IMR-90 (cell line): ENCODE data around the gene GGPS1. TPM values are rescaled to one million over a fixed set of nuclear protein-coding genes. Genes with fewer than 3 reads are reported as not detected.

Experiments used
- ATAC-seq: fragments of 200-7000 bp; cut with Tn5 transposase; 2 replicates; pipeline ENCODE4 v1.9.1; 2020; ENCODE audit warnings: low read depth, mild to moderate bottlenecking, moderate library complexity
- BruUV-seq: library from RNA; stranded (reverse); fragments of 400-500 nt; replicated peaks from 2 replicates; lab custom pipeline; 2021; lab: Mats Ljungman, UMichigan
- CTCF ChIA-PET: fragments of 300-600 bp; formaldehyde crosslinking; extraction: SDS; loops from one replicate; lab custom pipeline; 2021; ENCODE audit warnings: antibody characterized with exemption; lab: Yijun Ruan, JAX
- POLR2A ChIA-PET: fragments of 300-600 bp; sonication (Branson Sonifier 250); formaldehyde crosslinking; loops from one replicate; lab custom pipeline; 2022; ENCODE audit warnings: antibody characterized with exemption; ENCODE audit not compliant: unreplicated experiment; lab: Charles Lee
- DNase-seq: peaks from one replicate; pipeline ENCODE4 v3.0.0; 2013
- H2AFZ ChIP-seq: replicated peaks from 2 replicates; pipeline ENCODE3; 2013; ENCODE audit warnings: low read length, mild to moderate bottlenecking; ENCODE audit not compliant: poor library complexity
- H2AK5ac ChIP-seq: 2 replicates; pipeline ENCODE4 v1.6.1; 2013; ENCODE audit warnings: low read depth, low read length, inconsistent platforms
- H2AK9ac ChIP-seq: replicated peaks from 2 replicates; pipeline ENCODE3; 2013; ENCODE audit warnings: mild to moderate bottlenecking, low read depth, low read length, moderate library complexity; ENCODE audit not compliant: poor library complexity
- H2BK120ac ChIP-seq: 2 replicates; pipeline ENCODE4 v1.6.1; 2013; ENCODE audit warnings: low read depth, low read length, inconsistent platforms
- H2BK15ac ChIP-seq: 3 replicates; pipeline ENCODE4 v1.6.1; 2013; ENCODE audit warnings: low read depth, low read length, inconsistent platforms
- H2BK20ac ChIP-seq: 2 replicates; pipeline ENCODE4 v1.6.1; 2013; ENCODE audit warnings: low read depth, mild to moderate bottlenecking, inconsistent platforms, low read length, moderate library complexity
- H2BK5ac ChIP-seq: 2 replicates; pipeline ENCODE4 v1.6.1; 2013; ENCODE audit warnings: mild to moderate bottlenecking, low read depth, low read length, inconsistent platforms; ENCODE audit not compliant: poor library complexity, severe bottlenecking
- H3K14ac ChIP-seq: replicated peaks from 2 replicates; pipeline ENCODE4 v1.6.1; 2013; ENCODE audit warnings: low read depth, low read length, inconsistent platforms
- H3K18ac ChIP-seq: 2 replicates; pipeline ENCODE4 v1.6.1; 2013; ENCODE audit warnings: low read depth, low read length, control low read depth
- H3K23ac ChIP-seq: 2 replicates; pipeline ENCODE4 v1.6.1; 2013; ENCODE audit warnings: low read depth, low read length, inconsistent platforms
- H3K27ac ChIP-seq: 2 replicates; pipeline ENCODE4 v1.5.1; 2013; ENCODE audit warnings: mild to moderate bottlenecking, control low read depth, low read length; ENCODE audit not compliant: insufficient read depth
- H3K27me3 ChIP-seq: 2 replicates; pipeline ENCODE4 v1.6.1; 2013; ENCODE audit warnings: low read length; ENCODE audit not compliant: control insufficient read depth, insufficient read depth
- H3K36me3 ChIP-seq: 2 replicates; pipeline ENCODE4 v1.6.1; 2013; ENCODE audit warnings: low read length, mixed read lengths; ENCODE audit not compliant: control insufficient read depth, insufficient read depth
- H3K4ac ChIP-seq: 2 replicates; pipeline ENCODE4 v1.6.1; 2013; ENCODE audit warnings: low read depth, low read length, inconsistent platforms
- H3K4me1 ChIP-seq: 2 replicates; pipeline ENCODE4 v1.6.1; 2013; ENCODE audit warnings: low read length, mixed read lengths; ENCODE audit not compliant: control insufficient read depth, insufficient read depth
- H3K4me2 ChIP-seq: 2 replicates; pipeline ENCODE4 v1.6.1; 2013; ENCODE audit warnings: low read depth, mild to moderate bottlenecking, control low read depth, low read length, moderate library complexity
- H3K4me3 ChIP-seq: 2 replicates; pipeline ENCODE4 v1.5.1; 2013; ENCODE audit warnings: low read depth, mild to moderate bottlenecking, control low read depth, low read length, moderate library complexity; ENCODE audit not compliant: insufficient read depth
- H3K56ac ChIP-seq: 2 replicates; pipeline ENCODE4 v1.6.1; 2013; ENCODE audit warnings: low read length, inconsistent platforms; ENCODE audit not compliant: insufficient read depth; ENCODE audit errors: extremely low read depth
- H3K79me1 ChIP-seq, 2 experiments: 2 replicates each; pipeline ENCODE4 v1.6.1; 2013; ENCODE audit warnings: low read length in 2 of 2, inconsistent platforms in 1 of 2, low read depth in 1 of 2
- H3K9ac ChIP-seq: 2 replicates; pipeline ENCODE4 v1.6.1; 2013; ENCODE audit warnings: low read depth, low read length, control low read depth
- H3K9me1 ChIP-seq: 2 replicates; pipeline ENCODE4 v1.6.1; 2013; ENCODE audit warnings: low read length, inconsistent platforms; ENCODE audit not compliant: insufficient read depth
- H3K9me3 ChIP-seq: 2 replicates; pipeline ENCODE4 v1.6.1; 2013; ENCODE audit warnings: low read length; ENCODE audit not compliant: control insufficient read depth, insufficient read depth
- H4K20me1 ChIP-seq: 2 replicates; pipeline ENCODE4 v1.6.1; 2013; ENCODE audit warnings: low read length, inconsistent platforms; ENCODE audit not compliant: insufficient read depth
- H4K5ac ChIP-seq: 2 replicates; pipeline ENCODE4 v1.6.1; 2013; ENCODE audit warnings: mild to moderate bottlenecking, low read depth, low read length, control low read depth
- H4K8ac ChIP-seq, 2 experiments: 2 replicates each; pipeline ENCODE4 v1.6.1; 2013; ENCODE audit warnings: low read depth in 2 of 2, low read length in 2 of 2, control low read depth in 1 of 2, inconsistent platforms in 1 of 2
- H4K91ac ChIP-seq: 2 replicates; pipeline ENCODE4 v1.6.1; 2013; ENCODE audit warnings: low read depth, low read length, inconsistent platforms; ENCODE audit not compliant: insufficient read depth
- BHLHE40 ChIP-seq: fragments of 150-350 bp; IDR thresholded peaks from 2 replicates; pipeline ENCODE4 v1.6.1; 2016; ENCODE audit warnings: mild to moderate bottlenecking, low read depth, low read length
- FOS ChIP-seq: fragments of 150-350 bp; IDR thresholded peaks from 2 replicates; pipeline ENCODE4 v1.6.1; 2016; ENCODE audit warnings: low read depth, low read length
- MXI1 ChIP-seq: IDR thresholded peaks from 2 replicates; pipeline ENCODE4 v1.6.1; 2012; ENCODE audit warnings: low read depth, mild to moderate bottlenecking, low read length, moderate library complexity, borderline replicate concordance
- NFE2L2 ChIP-seq: fragments of 150-350 bp; IDR thresholded peaks from 2 replicates; pipeline ENCODE4 v1.6.1; 2016; ENCODE audit warnings: low read depth, mild to moderate bottlenecking, low read length
- POLR2A ChIP-seq: IDR thresholded peaks from 2 replicates; pipeline ENCODE4 v1.6.1; 2012; ENCODE audit warnings: mild to moderate bottlenecking, low read depth, low read length
- USF2 ChIP-seq: fragments of 150-350 bp; IDR thresholded peaks from 2 replicates; pipeline ENCODE4 v1.6.1; 2017; ENCODE audit warnings: mild to moderate bottlenecking, antibody characterized with exemption, low read length, low read depth
- WGBS, 2 experiments: methylation state at CpG; one replicate each; pipeline versions ENCODE4 v1.1.5 to v1.1.7; 2013; ENCODE audit warnings: missing lambda C conversion rate in 2 of 2; ENCODE audit not compliant: insufficient read length in 1 of 2; ENCODE audit errors: extremely low coverage in 2 of 2; 5-methylcytosine and 5-hydroxymethylcytosine counted together
- dilution Hi-C: fragments of 300-500 bp; cut with HindIII; formaldehyde crosslinking; loops from one replicate; pipeline ENCODE4 v1.14.3; 2018; ENCODE audit warnings: low sequenced_read_pairs; ENCODE audit not compliant: unreplicated experiment
- in situ Hi-C: fragments of 300-500 bp; cut with MboI; formaldehyde crosslinking; loops from 3 replicates; pipeline ENCODE4 v1.14.3; 2019; ENCODE audit warnings: low sequenced_read_pairs, inconsistent platforms, mixed read lengths
- intact Hi-C: fragments of 100-400 bp; cut with micrococcal nuclease; formaldehyde crosslinking; loops from 2 replicates; pipeline ENCODE4 v1.10.0; 2022
- polyA plus RNA-seq, 3 experiments: library from polyadenylated mRNA; depleted of rRNA; stranded (reverse); fragments of >200 nt; gene quantifications; 2 replicates each; pipeline ENCODE4 v1.2.3, GENCODE V29; 2012; ENCODE audit warnings: low replicate concordance in 1 of 3
- total RNA-seq: library from RNA; depleted of rRNA; stranded (reverse); fragments of >200 nt; gene quantifications from 2 replicates; pipeline ENCODE4 v1.2.3, GENCODE V29; 2012

The GGPS1 gene
- total and polyA plus RNA-seq, 2 of the 4 experiments (the other 2 are of a cell fraction), result 16.4 to 21.5 TPM

GRCh38 chr1:235342471-235342870 is 14.1 kb downstream of the GGPS1 start:
- no peak overlapping the region for H3K14ac ChIP-seq
- H3K79me1 ChIP-seq, result peaks cover 3 to 12% of the 10 kb centered on the region in 2 experiments; a peak in 3 of 4 replicates
- no peak overlapping the region for H4K8ac ChIP-seq
- H3K23ac ChIP-seq, result no peak overlapping the region
- H2AK9ac ChIP-seq, result no peak overlapping the region
- CTCF ChIA-PET, result interaction anchor here (1.0 kb wide), 1 partner anchor 74 kb away, joined by 4 read pairs; no protein-coding TSS in a partner anchor
- H3K27ac ChIP-seq, result no peak overlapping the region
- POLR2A ChIA-PET, result no interaction called here
- H3K56ac ChIP-seq, result no peak overlapping the region
- ATAC-seq (no peak), DNase-seq (no peak)
- BruUV-seq, result no TSS peak
- intact Hi-C loops, result no loop called here
- no peak overlapping the region for H2BK120ac ChIP-seq
- no peak overlapping the region for H3K4ac ChIP-seq
- H2BK20ac ChIP-seq, result no peak overlapping the region
- no peak overlapping the region for H4K5ac ChIP-seq
- WGBS, 2 experiments, result no CpG with 5 or more reads among the region's 3 CpGs
- H2AFZ ChIP-seq, result no peak overlapping the region
- H2BK15ac ChIP-seq, result no peak overlapping the region
- H3K9me3 ChIP-seq, result no peaks in the 10 kb centered on the region
- dilution Hi-C loops, result no loop called here
- H2AK5ac ChIP-seq, result no peak overlapping the region
- peaks cover 17% of the 10 kb centered on the region; the same call in 1 of the 2 replicates for H3K36me3 ChIP-seq
- no peak overlapping the region for H3K9ac ChIP-seq
- no peak overlapping the region for H3K18ac ChIP-seq
- no peak overlapping the region for H2BK5ac ChIP-seq
- H3K27me3 ChIP-seq, result no peaks in the 10 kb centered on the region
- no peaks in the 10 kb centered on the region for H3K4me1 ChIP-seq
- H4K20me1 ChIP-seq, result no peaks in the 10 kb centered on the region
- H3K4me3 ChIP-seq, result no peak overlapping the region
- in situ Hi-C loops, result no loop called here
- no peak overlapping the region for H3K4me2 ChIP-seq
- H3K9me1 ChIP-seq, result no peaks in the 10 kb centered on the region
- TF ChIP-seq BHLHE40 (no peak), MXI1 (no peak), USF2 (no peak), NFE2L2 (no peak), POLR2A (no peak), FOS (no peak)
- no peak overlapping the region for H4K91ac ChIP-seq
